HG03378 (cell line): ENCODE results near the gene PRR29.
"Not testable (repeated sequence)": the region's sequence is repeated elsewhere in the genome, so short reads cannot be mapped to it uniquely, and the experiment has no call there.

Experiments used
- ATAC-seq: cut with Tn5 transposase; IDR thresholded peaks from one replicate; pipeline ENCODE4 v1.9.1; 2021; ENCODE audit warnings: mild to moderate bottlenecking, moderate library complexity; ENCODE audit not compliant: unreplicated experiment

Gene PRR29

GRCh38 chr17:63995626-63996025 lies 2.5 kb upstream of the PRR29 start:
- ATAC-seq: no peak

DNA sequence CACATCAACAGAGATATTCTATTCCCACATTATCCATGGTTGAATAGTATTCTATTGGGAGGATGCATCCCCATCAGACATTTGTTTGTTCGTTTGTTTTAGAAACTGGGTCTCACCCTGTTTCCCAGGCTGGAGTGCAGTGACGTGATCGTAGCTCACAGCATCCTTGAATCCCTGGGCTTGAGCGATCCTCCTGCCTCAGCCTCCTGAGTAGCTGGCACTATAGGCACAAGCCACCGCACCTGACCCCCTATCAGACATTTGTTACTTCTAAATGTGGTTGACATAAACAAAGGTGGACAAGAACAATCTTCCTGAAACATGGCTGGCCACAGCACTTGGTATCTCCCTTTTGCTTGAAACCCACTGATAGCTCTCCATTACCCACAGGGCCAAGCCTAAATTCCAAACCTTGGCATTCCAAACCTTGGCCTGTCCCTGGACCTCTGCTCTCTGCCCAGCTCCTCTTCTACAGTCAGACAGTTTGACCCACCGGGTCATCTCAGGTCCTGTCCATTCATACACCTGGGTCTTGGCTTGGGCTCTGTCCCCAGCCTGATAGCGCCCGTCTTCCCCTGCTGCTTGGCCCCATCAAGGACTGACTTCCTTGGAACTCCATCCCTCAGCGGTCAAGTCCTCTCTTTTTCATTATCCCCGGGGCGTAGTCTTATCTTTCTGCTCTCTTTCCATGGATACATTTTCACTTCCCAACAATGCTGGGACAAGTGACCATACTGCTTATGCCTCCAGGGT lies 1.5 kb upstream of the PRR29 start:
- ATAC-seq: no peak

- no peak for ATAC-seq
Measured at GRCh38 chr17:63997341-63998048, 656 bp upstream of the PRR29 start.

DNA sequence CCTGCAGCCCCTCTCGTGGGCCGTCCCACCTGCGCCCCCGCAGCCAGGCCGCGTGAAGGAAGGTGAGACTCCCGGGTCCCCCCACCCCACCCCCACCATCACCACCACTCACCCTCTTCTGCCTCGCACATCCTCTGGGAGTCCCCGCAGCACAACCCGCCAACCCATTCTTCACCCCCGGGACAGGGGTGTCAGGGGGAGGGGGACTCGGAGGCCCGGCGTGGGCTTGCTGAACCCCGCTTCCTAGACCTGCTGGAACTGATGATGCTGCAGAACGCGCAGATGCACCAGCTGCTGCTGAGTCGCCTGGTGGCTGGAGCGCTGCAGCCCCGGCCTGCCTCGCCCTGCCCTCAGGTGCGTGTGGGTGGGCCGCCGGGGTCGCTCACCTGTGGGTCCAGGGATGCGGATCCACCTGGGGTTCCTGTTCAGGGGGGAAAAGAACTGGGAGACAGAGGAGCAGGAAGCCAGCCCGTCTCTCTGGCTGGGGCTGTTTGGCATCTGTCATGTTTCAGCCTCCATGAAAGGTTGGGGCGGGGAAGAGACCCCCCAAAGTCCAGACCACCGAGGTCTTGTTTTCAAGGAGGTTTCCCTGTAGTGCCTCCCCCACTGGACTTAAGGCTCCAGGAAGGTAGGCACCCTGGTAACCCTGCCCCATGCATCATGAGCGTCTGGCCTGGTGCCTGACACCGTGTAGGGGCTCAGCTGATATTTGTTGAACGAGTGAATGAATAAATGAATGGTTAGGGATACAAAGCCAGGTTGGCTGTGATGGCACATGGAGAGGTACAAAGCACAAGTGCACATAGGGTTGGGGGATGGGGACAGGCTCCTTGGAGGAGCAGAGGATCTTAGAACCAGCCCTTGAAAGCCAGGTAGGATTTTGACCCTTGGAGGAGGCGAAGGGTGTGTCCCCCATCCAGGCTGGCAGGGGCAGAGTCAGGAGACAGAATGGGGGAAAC lies 849 bp downstream of the PRR29 start:
- ATAC-seq: no peak

- no peak for ATAC-seq
Measured at GRCh38 chr17:63999680-64000531, 1.8 kb downstream of the PRR29 start.

- no peak for ATAC-seq
Measured at GRCh38 chr17:64001091-64001579, 3.0 kb downstream of the PRR29 start.

GRCh38 chr17:64001763-64002529 lies 3.8 kb downstream of the PRR29 start:
- ATAC-seq: no peak

DNA sequence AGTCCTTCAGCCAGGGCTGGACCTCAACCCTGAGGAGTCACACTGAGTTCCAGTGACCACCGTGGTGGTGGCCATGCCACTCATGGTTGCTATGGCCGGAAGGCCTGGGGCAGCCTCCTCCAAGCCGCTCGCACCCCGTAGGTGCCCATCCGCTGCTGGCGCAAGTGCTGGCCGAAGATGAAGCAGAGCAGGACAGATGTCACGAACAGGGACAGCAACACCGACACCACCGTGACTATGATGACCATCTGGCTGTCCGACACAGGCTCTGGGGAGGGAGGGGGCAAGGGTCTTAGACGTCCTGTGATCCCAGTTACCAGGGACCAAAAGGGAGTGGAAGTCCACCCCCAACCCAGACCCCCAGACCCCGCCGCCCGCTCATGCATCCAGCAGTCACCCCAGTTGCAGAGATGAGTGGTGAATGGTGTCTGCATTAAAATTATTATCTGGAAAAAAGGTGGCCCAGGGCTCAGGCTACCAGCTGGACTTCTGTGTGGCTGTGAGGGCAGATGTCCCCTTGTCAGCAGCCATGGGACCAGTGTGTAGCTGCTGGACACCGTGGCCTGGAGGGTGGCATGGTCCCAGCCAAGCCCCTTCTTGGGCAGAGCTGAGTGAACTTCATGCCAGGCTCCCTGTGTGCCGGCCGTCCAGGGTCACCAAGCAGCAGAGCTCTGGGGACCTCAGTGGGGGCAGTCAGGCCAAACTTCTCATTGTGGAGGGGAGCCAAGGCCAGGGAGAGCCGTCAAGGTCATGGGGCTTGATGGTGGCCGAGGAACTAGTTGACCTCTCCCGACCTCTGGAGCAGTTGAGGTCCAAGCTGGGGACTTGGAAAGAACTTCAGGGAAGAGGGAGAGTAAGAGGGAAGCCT lies 4.7 kb downstream of the PRR29 start:
- ATAC-seq: no peak

DNA sequence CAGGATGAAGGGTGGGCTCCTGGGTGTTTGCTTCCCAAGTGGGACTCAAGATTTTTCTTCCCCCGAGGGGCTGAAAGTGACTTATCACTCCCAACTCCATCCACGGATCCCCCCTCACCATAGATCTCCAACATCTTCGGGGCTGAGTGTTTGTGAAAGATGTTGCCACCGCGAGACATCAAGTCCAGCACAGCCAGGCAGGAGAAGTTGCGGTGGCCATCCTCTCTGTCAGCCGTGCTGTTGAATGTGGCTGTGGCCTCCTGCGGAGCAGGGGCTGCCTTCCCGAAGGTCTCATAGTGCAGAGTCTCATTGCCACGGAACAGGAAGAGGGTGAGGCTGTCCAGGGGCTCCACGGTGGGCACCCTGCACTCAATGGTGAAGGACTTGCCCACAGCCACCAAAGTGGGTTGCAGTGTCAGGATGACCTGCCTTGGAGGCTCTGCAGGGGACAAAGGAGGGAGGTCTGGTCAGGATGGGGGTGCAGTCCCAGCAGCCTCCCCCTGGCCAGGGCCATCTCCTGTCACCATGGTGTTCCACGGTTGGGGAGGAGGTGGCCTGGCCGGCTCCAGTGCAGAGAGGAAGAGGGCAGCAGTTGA lies 5.5 kb downstream of the PRR29 start:
- ATAC-seq: no peak

- no peak for ATAC-seq
Measured at GRCh38 chr17:64004218-64004770, 6.1 kb downstream of the PRR29 start.

DNA sequence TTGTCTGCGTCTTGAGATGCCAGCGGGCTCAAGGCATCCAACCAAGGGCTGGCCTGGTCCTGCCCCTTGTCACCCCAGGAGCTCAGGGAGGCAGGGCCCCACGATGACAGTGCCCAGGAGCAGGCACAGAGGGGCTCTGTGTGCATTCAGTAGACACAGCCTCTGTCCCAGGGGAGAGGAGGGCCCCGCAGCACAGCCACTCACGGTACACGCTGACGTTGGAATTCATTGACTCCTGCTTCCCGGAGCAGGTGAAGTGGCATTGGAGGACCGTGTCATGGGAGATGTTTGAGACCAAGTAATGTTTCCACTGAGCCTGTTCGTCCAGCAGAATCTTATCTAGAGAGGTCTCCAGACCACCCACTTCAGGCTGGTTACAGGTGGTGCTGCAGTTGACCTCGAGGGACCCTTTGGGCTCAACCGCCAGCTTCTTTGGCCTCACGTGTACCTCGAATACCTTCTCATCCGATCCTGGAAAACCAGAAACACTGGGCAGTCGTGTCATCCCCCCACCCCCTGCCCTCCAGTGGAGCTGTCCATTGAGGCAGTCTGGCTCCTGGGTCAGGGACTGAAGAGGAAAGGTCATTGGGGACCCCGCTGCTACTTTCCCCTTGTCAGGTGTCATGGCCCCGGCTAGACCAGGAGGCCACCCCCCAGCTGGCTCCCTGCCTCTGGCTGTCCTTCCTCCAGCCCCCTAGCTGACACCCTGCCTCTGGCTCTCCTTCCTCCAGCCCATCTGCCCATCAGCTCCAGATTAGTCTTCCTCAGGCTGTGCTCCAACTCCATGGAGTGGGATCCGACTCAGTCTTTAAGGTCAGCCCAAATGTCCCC lies 7.0 kb downstream of the PRR29 start:
- ATAC-seq: no peak

GRCh38 chr17:64005734-64006167 lies 7.6 kb downstream of the PRR29 start:
- ATAC-seq: no peak

GRCh38 chr17:64006361-64007088 lies 8.4 kb downstream of the PRR29 start:
- ATAC-seq: no peak

GRCh38 chr17:64007089-64007837 lies 9.1 kb downstream of the PRR29 start:
- ATAC-seq: not testable (repeated sequence)

GRCh38 chr17:64007838-64008282 lies 9.7 kb downstream of the PRR29 start:
- ATAC-seq: no peak
